Mucosa of descending colon (tissue), 3 donors: ENCODE measurements around the gene NR1I3. TPM values are rescaled to one million over a fixed set of nuclear protein-coding genes. Genes with fewer than 3 reads are reported as not detected.

Experiments used
- microRNA-seq: library from miRNA; unstranded; fragments of <30 nt; microRNA quantifications from one replicate; pipeline ENCODE4, GENCODE V29; 2019
- total RNA-seq, 3 donors: library from RNA; stranded (reverse); fragmentation: NEBNext Ultra II Directional in 2 of 3; extraction: Animal tissue kit (Norgen Biotek cat#: 25700) in 2 of 3; gene quantifications; one replicate each; pipeline versions ENCODE4 v1.2.1 to v1.2.4, GENCODE V29; 2021 to 2023
- donor health status: DM: no; HTN: no; CAD: no; lungs with moderate emphysema.
- donor health status: DM: no; HTN: no; CAD: no.
- donor health status: DM: no; HTN: yes; CAD: no.

Gene NR1I3
- total RNA-seq, 3 donors from 2014 or later: not detected

Small RNA genes within 50 kb of the gene (microRNA-seq; reads per million reads assigned to microRNA genes)
- 1.6 reads per million for gene MIR5187

Other genes with a start within 250 kb of the NR1I3 start
- 100 to 1,000 TPM in 2 of 3 donors, 10 to 100 TPM in 1; 84.0 to 222 (median 157) TPM for gene F11R, start 217.1 kb downstream of the NR1I3 start, total RNA-seq
- gene TSTD1, start 199.2 kb downstream of the NR1I3 start, total RNA-seq: 100 to 1,000 TPM in 1 of 3 donors, 10 to 100 TPM in 2; 48.9 to 105 (median 80.1) TPM
- 10 to 100 TPM; 66.8 to 80.5 (median 71.7) TPM for gene USF1, start 192.2 kb downstream of the NR1I3 start, total RNA-seq
- gene ARHGAP30, start 168.3 kb downstream of the NR1I3 start, total RNA-seq: 1 to 10 TPM; 3.8 to 9.0 (median 8.1) TPM
- gene NECTIN4, start 148.6 kb downstream of the NR1I3 start, total RNA-seq: 1 to 10 TPM; 1.6 to 5.4 (median 4.6) TPM
- 10 to 100 TPM in 1 of 3 donors, 1 to 10 TPM in 2; 9.5 to 10.7 (median 9.7) TPM for gene KLHDC9, start 139.8 kb downstream of the NR1I3 start, total RNA-seq
- gene PFDN2, start 120.2 kb downstream of the NR1I3 start, total RNA-seq: 10 to 100 TPM; 20.7 to 40.2 (median 29.4) TPM
- 10 to 100 TPM; 56.7 to 79.7 (median 62.8) TPM for gene NIT1, start 120.1 kb downstream of the NR1I3 start, total RNA-seq
- gene DEDD, start 105.5 kb downstream of the NR1I3 start, total RNA-seq: 10 to 100 TPM; 33.3 to 43.0 (median 37.2) TPM
- gene UFC1, start 84.2 kb downstream of the NR1I3 start, total RNA-seq: 100 to 1,000 TPM in 1 of 3 donors, 10 to 100 TPM in 2; 88.6 to 114 (median 90.6) TPM
- 10 to 100 TPM; 20.1 to 35.4 (median 29.5) TPM for gene USP21, start 78.7 kb downstream of the NR1I3 start, total RNA-seq
- gene PPOX, start 71.8 kb downstream of the NR1I3 start, total RNA-seq: 10 to 100 TPM; 15.0 to 21.9 (median 16.3) TPM
- gene B4GALT3, start 60.7 kb downstream of the NR1I3 start, total RNA-seq: 10 to 100 TPM; 25.1 to 35.9 (median 33.3) TPM
- 1 to 10 TPM in 2 of 3 donors, under 1 TPM in 1; 0.96 to 7.2 (median 3.8) TPM for gene ADAMTS4, start 39.1 kb downstream of the NR1I3 start, total RNA-seq
- 100 to 1,000 TPM; 119 to 159 (median 154) TPM for gene NDUFS2, start 35.8 kb downstream of the NR1I3 start, total RNA-seq
- gene FCER1G, start 22.9 kb downstream of the NR1I3 start, total RNA-seq: 10 to 100 TPM in 2 of 3 donors, 1 to 10 TPM in 1; 5.8 to 43.9 (median 27.1) TPM
- not detected for gene APOA2, start 14.6 kb downstream of the NR1I3 start, total RNA-seq
- 10 to 100 TPM; 17.2 to 24.5 (median 23.5) TPM for gene TOMM40L, start 12.1 kb downstream of the NR1I3 start, total RNA-seq
- gene PCP4L1, start 20.5 kb upstream of the NR1I3 start, total RNA-seq: 10 to 100 TPM in 1 of 3 donors, 1 to 10 TPM in 1, under 1 TPM in 1; 0.41 to 12.2 (median 1.6) TPM
- 10 to 100 TPM in 1 of 3 donors, 1 to 10 TPM in 2; 2.1 to 12.2 (median 3.2) TPM for gene MPZ, start 71.8 kb upstream of the NR1I3 start, total RNA-seq
- 100 to 1,000 TPM; 194 to 244 (median 244) TPM for gene SDHC, start 76.2 kb upstream of the NR1I3 start, total RNA-seq
- not detected for gene CFAP126, start 129.7 kb upstream of the NR1I3 start, total RNA-seq